Measurements from ENCODE around the gene ECHDC1. TPM values are rescaled to one million over a fixed set of nuclear protein-coding genes. Genes with fewer than 3 reads are reported as not detected.

The ECHDC1 gene
- total RNA-seq, 4 donors from 2014 or later: 23.9 to 42.6 (median 38.0) TPM

DNA sequence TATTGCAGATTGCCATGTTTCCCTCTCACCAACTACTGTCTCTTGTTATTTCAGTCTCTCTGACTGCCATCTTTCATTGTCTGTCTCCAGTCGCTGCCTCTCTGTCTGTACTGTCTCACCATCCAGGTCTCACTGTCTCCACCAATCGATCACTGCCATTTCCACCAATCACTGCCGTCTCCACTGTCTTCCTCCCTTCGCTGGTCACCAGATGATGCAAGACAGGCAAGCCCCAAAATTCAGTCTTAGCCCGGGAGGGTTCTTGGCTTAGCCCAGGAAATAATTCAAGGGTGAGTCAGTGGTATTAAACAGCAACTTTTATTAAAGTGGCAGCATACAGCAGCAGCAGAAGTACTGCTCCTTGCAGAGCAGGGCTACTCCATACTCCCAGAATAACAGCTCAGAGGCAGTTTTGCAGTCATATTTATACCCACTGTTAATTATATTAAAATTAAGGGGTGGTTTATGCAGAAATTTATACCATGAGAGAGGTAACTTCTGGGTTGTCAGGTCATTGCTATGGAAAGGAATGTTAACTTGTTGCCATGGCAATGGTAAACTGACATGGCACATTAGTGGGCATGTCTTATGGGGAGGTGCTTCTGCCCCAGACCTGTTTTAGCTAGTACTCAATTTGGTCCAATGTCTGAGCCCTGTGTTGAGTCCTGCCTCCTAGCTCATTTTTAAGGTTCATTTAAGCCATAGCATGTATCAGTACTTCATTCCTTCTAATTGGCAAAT is 23.0 kb upstream of the ECHDC1 start:
- no peak for DNase-seq (ENCODE audit: low spot score in 2 of 2)
- H3K27ac ChIP-seq: no peak overlapping the region
- H3K4me1 ChIP-seq: peaks cover 4% of the 10 kb centered on the region
- WGBS: 26% methylated on average over 5 of the region's 5 CpGs
- H3K4me3 ChIP-seq: no peak overlapping the region
- no peaks in the 10 kb centered on the region for H3K36me3 ChIP-seq
- H3K27me3 ChIP-seq: no peaks in the 10 kb centered on the region
- TF ChIP-seq POLR2AphosphoS5 (IDR thresholded peaks at IDR 0.05): no peak
- TF ChIP-seq EP300 (IDR thresholded peaks at IDR 0.05): no peak
- TF ChIP-seq, protein P1, sequence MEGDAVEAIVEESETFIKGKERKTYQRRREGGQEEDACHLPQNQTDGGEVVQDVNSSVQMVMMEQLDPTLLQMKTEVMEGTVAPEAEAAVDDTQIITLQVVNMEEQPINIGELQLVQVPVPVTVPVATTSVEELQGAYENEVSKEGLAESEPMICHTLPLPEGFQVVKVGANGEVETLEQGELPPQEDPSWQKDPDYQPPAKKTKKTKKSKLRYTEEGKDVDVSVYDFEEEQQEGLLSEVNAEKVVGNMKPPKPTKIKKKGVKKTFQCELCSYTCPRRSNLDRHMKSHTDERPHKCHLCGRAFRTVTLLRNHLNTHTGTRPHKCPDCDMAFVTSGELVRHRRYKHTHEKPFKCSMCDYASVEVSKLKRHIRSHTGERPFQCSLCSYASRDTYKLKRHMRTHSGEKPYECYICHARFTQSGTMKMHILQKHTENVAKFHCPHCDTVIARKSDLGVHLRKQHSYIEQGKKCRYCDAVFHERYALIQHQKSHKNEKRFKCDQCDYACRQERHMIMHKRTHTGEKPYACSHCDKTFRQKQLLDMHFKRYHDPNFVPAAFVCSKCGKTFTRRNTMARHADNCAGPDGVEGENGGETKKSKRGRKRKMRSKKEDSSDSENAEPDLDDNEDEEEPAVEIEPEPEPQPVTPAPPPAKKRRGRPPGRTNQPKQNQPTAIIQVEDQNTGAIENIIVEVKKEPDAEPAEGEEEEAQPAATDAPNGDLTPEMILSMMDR (IDR thresholded peaks at IDR 0.05): no peak
- TF ChIP-seq POLR2A (IDR thresholded peaks at IDR 0.05): no peak
- H3K9me3 ChIP-seq: no peaks in the 10 kb centered on the region

DNA sequence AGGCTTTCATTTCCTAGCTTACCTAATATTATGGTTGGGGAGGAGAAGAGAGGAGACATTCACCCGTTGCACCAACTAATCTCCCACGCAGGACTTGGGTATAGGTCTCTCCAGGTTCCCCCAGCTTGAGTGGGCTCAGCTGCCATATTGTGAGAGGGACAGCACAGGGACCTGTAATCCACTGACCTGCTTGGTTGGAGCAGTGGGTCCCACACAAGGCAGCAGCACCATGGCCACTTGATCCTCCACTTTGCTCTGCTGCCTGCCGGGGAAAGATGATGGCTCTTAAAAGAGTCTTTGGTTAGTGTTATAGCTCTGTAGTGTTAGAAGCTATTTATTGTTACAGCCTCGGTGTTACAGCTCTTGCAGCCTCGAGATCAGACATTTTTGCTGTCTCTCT is 22.5 kb upstream of the ECHDC1 start:
- no peaks in the 10 kb centered on the region for H3K36me3 ChIP-seq
- H3K4me3 ChIP-seq: no peak overlapping the region
- H3K27ac ChIP-seq: no peak overlapping the region
- no peak for DNase-seq (ENCODE audit: low spot score in 2 of 2)
- peaks cover 4% of the 10 kb centered on the region for H3K4me1 ChIP-seq
- H3K27me3 ChIP-seq: no peaks in the 10 kb centered on the region
- TF ChIP-seq POLR2AphosphoS5 (IDR thresholded peaks at IDR 0.05) (no peak), POLR2A (IDR thresholded peaks at IDR 0.05) (no peak), EP300 (IDR thresholded peaks at IDR 0.05) (no peak)
- TF ChIP-seq, protein P1 (IDR thresholded peaks at IDR 0.05): no peak
- no peaks in the 10 kb centered on the region for H3K9me3 ChIP-seq
- 84% methylated on average over 5 of the region's 5 CpGs for WGBS

DNA sequence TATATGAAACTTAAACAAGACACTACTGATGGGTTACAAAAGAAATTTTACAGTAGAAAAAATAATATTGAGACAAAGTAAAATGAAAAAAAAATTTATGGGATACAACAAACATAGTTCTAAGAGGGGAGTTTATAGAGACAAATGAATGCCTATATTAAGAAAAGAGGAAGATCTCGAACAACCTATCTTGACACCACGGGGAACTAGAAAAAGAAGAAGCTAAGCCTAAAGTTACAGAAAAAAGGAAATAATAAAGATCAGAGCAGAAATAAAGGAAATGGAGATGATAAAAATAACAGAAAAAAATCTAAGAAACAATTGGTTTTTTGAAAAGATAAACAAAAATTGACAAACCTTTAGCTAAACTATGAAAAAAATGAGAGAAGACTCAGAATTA is 9.1 kb upstream of the ECHDC1 start:
- 90% methylated on average over 2 of the region's 2 CpGs for WGBS
- TF ChIP-seq, protein P1 (IDR thresholded peaks at IDR 0.05): no peak
- no peak overlapping the region for H3K27ac ChIP-seq

DNA sequence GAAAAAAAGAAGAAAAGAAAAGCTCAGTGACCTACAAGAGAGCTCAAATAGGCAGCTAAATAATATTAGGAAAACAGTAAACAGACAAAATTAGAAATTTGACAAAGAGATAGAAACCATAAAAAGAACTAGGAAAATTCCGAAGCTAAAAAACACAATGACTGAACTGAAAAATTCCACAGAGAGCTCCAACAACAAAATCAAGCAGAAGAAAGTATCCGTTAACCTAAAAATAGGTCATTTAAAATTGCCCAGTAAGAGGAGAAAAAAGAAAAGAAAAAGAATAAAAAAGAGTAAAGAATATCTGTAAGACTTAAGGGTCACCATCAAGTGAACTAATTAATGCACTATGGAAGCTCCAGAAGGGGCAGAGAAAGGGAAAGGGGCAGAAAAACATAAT is 6.6 kb upstream of the ECHDC1 start:
- Histone ChIP-seq H3K27ac (no peak overlapping the region), H3K4me3 (no peak overlapping the region), H3K27me3 (no peaks in the 10 kb centered on the region), H3K4me1 (peaks cover 5% of the 10 kb centered on the region), H3K36me3 (no peaks in the 10 kb centered on the region), H3K9me3 (peaks cover 5% of the 10 kb centered on the region)
- WGBS: 100% methylated on average over 2 of the region's 2 CpGs
- TF ChIP-seq, protein P1 (IDR thresholded peaks at IDR 0.05): no peak
- no peak for TF ChIP-seq EP300 (IDR thresholded peaks at IDR 0.05)
- no peak for TF ChIP-seq POLR2AphosphoS5 (IDR thresholded peaks at IDR 0.05)
- TF ChIP-seq POLR2A (IDR thresholded peaks at IDR 0.05): no peak
- DNase-seq (ENCODE audit: low spot score in 2 of 2): no peak

More for the DNA sequence above, 9.1 kb upstream of the ECHDC1 start:
- DNase-seq (ENCODE audit: low spot score in 2 of 2): no peak
- peaks cover 5% of the 10 kb centered on the region for H3K9me3 ChIP-seq
- no peaks in the 10 kb centered on the region for H3K36me3 ChIP-seq
- no peaks in the 10 kb centered on the region for H3K27me3 ChIP-seq
- no peak overlapping the region for H3K4me3 ChIP-seq
- H3K4me1 ChIP-seq: no peaks in the 10 kb centered on the region

DNA sequence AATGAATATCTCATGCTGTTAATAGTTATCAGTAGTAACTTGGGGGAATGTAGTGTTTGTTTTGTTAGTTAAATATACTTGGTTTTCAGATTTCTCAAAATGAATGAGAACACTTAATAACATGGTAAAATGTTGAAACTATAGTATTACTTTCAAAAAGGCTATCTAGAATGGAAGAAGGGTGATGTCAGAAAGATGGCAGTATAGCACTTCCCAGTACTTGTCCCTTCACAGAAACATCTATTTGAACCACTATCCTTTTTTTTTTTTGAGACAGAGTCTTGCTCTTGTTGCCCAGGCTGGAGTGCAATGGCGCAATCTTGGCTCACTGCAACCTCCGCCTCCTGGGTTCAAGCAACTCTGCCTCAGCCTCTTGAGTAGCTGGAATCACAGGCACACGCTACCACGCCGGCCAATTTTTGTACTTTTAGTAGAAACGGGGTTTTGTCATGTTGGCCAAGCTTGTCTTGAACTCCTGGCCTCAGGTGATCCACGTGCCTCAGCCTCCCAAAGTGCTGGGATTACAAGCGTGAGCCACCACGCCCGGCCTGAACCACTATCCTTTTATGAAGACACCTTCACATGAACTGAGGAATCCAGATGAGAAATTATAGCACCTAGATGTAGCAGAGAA is 4.7 kb upstream of the ECHDC1 start:
- Histone ChIP-seq H3K9me3 (peaks cover 5% of the 10 kb centered on the region), H3K27ac (no peak overlapping the region), H3K4me1 (peaks cover 10% of the 10 kb centered on the region), H3K4me3 (no peak overlapping the region), H3K27me3 (no peaks in the 10 kb centered on the region), H3K36me3 (no peaks in the 10 kb centered on the region)
- WGBS: 96% methylated on average over 10 of the region's 10 CpGs
- DNase-seq (ENCODE audit: low spot score in 2 of 2): no peak
- TF ChIP-seq, protein P1 (IDR thresholded peaks at IDR 0.05): no peak
- TF ChIP-seq EP300 (IDR thresholded peaks at IDR 0.05): no peak
- no peak for TF ChIP-seq POLR2A (IDR thresholded peaks at IDR 0.05)
- TF ChIP-seq POLR2AphosphoS5 (IDR thresholded peaks at IDR 0.05): no peak

Measured in suprapubic skin (tissue), 4 donors.